Amniotic epithelial cell (primary cell): ENCODE measurements around the gene MPND.

Experiments used
- DNase-seq: peaks from one replicate; pipeline ENCODE4 v3.0.0-alpha.2; 2010; ENCODE audit warnings: low read depth

Gene MPND

DNA sequence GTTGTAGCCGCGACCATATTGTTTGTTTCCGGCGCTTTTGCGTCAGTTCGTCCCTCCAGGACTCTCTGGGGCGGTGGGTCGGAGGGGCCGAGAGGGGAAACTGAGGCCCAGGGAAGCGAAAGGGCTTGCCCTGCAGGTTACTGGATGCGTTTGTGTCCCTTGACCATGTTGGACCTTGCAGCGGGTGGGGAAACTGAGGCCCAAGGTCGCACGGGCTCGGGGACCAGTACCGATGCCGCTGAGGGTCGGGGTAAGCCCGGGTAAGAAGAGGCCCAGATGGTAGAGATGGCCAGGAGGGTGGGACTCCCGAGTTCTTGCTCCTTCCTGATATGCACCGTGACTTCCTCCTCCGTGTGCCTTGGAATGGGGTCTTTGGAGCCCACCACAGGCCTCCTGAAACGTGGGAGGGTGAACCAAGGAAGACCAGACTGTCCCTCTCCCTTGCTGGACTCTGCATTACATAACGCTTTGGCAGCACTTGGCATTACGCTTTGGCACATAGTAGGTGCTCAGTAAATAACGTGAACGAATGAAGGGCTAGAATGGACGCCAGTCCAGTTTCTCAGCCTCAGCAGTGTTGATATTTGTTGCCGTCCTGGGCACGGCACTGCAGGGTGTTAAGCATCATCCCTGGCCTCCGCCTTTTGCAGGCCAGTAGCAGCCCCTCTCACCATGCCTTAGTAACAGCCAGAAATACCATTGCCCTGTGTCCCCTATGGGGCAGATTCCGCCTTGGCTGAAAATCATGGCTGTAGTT is 59.8 kb downstream of the MPND start:
- DNase-seq = no peak

- no peak for DNase-seq
Measured at GRCh38 chr19:4405977-4406376, 62.6 kb downstream of the MPND start.

DNA sequence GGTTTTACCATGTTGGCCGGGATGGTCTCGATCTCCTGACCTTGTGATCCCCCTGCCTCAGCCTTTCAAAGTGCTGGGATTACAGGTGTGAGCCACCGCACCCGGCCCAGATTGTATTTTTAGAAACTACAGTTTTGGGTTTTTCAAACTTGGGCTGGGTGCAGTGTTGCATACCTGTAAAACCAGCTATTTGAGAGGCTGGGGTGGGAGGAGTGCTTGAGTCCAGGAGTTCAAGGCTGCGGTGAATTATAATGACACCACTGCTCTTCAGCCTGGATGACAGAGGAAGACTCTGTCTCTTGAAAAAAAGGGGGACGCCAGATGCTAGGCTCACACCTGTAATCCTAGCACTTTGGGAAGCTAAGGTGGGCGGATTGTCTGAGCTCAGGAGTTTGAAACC is 63.3 kb downstream of the MPND start:
- no peak for DNase-seq

DNA sequence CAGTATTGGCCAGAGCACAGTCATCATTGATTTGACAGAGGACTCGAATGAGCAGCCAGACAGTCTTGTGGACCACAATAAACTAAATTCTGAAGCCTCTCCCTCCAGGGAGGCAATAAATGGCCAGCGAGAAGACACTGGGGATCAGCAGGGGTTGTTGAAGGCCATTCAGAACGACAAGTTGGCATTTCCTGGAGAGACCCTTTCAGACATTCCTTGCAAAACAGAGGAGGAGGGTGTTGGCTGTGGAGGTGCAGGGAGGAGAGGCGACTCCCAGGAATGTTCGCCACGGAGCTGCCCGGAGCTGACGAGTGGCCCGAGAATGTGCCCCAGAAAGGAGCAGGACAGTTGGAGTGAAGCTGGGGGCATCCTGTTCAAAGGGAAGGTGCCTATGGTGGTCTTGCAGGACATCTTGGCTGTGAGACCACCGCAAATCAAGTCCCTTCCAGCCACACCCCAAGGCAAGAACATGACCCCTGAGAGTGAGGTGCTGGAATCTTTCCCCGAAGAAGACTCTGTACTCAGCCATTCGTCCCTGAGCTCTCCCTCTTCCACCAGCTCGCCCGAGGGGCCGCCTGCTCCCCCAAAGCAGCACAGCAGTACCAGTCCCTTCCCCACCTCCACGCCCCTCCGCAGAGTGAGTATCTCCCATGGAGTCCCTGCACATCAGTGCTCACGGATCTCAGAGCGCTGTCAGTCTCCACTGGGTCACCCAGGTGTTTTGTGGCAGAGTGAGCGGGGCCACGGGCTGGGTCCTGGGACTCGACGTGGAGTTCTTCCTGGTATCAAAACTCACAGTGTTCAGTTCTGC is 66.0 kb downstream of the MPND start:
- no peak for DNase-seq
